GM23338 (cell line): ENCODE measurements around the gene ABL2. TPM values are rescaled to one million over a fixed set of nuclear protein-coding genes. Genes with fewer than 3 reads are reported as not detected.
A peak's percentile ranks its signal among the peaks of the same experiment; 100 is the strongest.

ENCODE experiments used
- ATAC-seq: fragments of 200-7000 bp; cut with Tn5 transposase; 3 replicates; pipeline ENCODE4 v1.9.1; 2020
- DNase-seq: peaks from one replicate; pipeline ENCODE4 v3.0.0-alpha.2; 2015; ENCODE audit warnings: low spot score
- H2AFZ ChIP-seq: fragments of 200-600 bp; sonication (generic); 2 replicates; pipeline ENCODE4 v1.8.0; 2016; ENCODE audit warnings: antibody characterized with exemption, mild to moderate bottlenecking, moderate library complexity
- H3F3A ChIP-seq: fragments of 200-600 bp; sonication (generic); replicated peaks from 2 replicates; pipeline ENCODE4 v1.8.0; 2017; ENCODE audit warnings: antibody characterized with exemption, mixed run types, low read depth
- H3K27ac ChIP-seq: fragments of 200-600 bp; sonication (generic); 2 replicates; pipeline ENCODE4 v1.6.1; 2016; ENCODE audit warnings: low read depth
- H3K27me3 ChIP-seq: fragments of 200-600 bp; sonication (generic); 2 replicates; pipeline ENCODE4 v1.8.0; 2016; ENCODE audit warnings: mild to moderate bottlenecking, mixed run types, moderate library complexity; ENCODE audit not compliant: insufficient read depth
- H3K36me3 ChIP-seq: fragments of 200-600 bp; sonication (generic); 2 replicates; pipeline ENCODE4 v1.8.0; 2016; ENCODE audit warnings: mild to moderate bottlenecking; ENCODE audit not compliant: insufficient read depth
- H3K4me1 ChIP-seq: fragments of 200-600 bp; sonication (generic); 2 replicates; pipeline ENCODE4 v1.8.0; 2016; ENCODE audit warnings: mild to moderate bottlenecking, moderate library complexity; ENCODE audit not compliant: insufficient read depth
- H3K4me2 ChIP-seq: fragments of 200-600 bp; sonication (generic); 2 replicates; pipeline ENCODE4 v1.7.1; 2017; ENCODE audit warnings: mixed run types
- H3K4me3 ChIP-seq: fragments of 200-600 bp; sonication (generic); 2 replicates; pipeline ENCODE4 v1.6.1; 2016; ENCODE audit warnings: mixed run types
- H3K79me2 ChIP-seq: fragments of 200-600 bp; sonication (generic); replicated peaks from 2 replicates; pipeline ENCODE4 v1.8.0; 2017; ENCODE audit warnings: mild to moderate bottlenecking; ENCODE audit not compliant: insufficient read depth
- H3K9me2 ChIP-seq: fragments of 200-600 bp; sonication (generic); 2 replicates; pipeline ENCODE4 v1.8.0; 2017; ENCODE audit not compliant: insufficient read depth
- H4K20me1 ChIP-seq: fragments of 200-600 bp; sonication (generic); replicated peaks from 2 replicates; pipeline ENCODE4 v1.8.0; 2017; ENCODE audit warnings: mild to moderate bottlenecking; ENCODE audit not compliant: insufficient read depth
- H3K27ac Mint-ChIP-seq: 2 replicates; pipeline ENCODE4 v1.8.0; 2020; ENCODE audit warnings: inconsistent platforms, mild to moderate bottlenecking, moderate library complexity, mixed read lengths
- H3K27me3 Mint-ChIP-seq: 3 replicates; pipeline ENCODE4 v1.8.0; 2022; ENCODE audit warnings: low read depth, mild to moderate bottlenecking, moderate library complexity, mixed read lengths, inconsistent platforms; ENCODE audit not compliant: insufficient read depth, poor library complexity
- H3K36me3 Mint-ChIP-seq: 3 replicates; pipeline ENCODE4 v1.8.0; 2021; ENCODE audit warnings: low read depth, mild to moderate bottlenecking, inconsistent platforms, moderate library complexity, mixed read lengths
- H3K4me1 Mint-ChIP-seq: 3 replicates; pipeline ENCODE4 v1.8.0; 2020; ENCODE audit warnings: mild to moderate bottlenecking, inconsistent platforms, mixed read lengths
- H3K4me3 Mint-ChIP-seq: 3 replicates; pipeline ENCODE4 v1.8.0; 2021; ENCODE audit warnings: moderate library complexity, mild to moderate bottlenecking, inconsistent platforms, mixed read lengths
- H3K9me3 Mint-ChIP-seq: 3 replicates; pipeline ENCODE4 v1.8.0; 2020; ENCODE audit warnings: moderate library complexity, mild to moderate bottlenecking, inconsistent platforms, mixed read lengths
- CREB1 ChIP-seq: fragments of 250-450 bp; sonication (Bioruptor Pico); IDR thresholded peaks from 2 replicates; pipeline ENCODE4 v1.5.0; 2020; ENCODE audit warnings: low read depth, mild to moderate bottlenecking, moderate library complexity
- ETS1 ChIP-seq: IDR thresholded peaks from 2 replicates; pipeline ENCODE4 v1.6.1; 2016; ENCODE audit warnings: antibody characterized with exemption
- EZH2 ChIP-seq: fragments of 200-600 bp; sonication (generic); IDR thresholded peaks from one replicate; pipeline ENCODE4 v1.8.0; 2017; ENCODE audit warnings: antibody characterized with exemption, mild to moderate bottlenecking, low read depth; ENCODE audit not compliant: unreplicated experiment
- JUNB ChIP-seq: IDR thresholded peaks from one replicate; pipeline ENCODE4 v1.6.1; 2016; ENCODE audit warnings: antibody characterized with exemption; ENCODE audit not compliant: unreplicated experiment
- NANOG ChIP-seq: IDR thresholded peaks from 2 replicates; pipeline ENCODE4 v1.6.1; 2016; ENCODE audit warnings: antibody characterized with exemption, borderline replicate concordance
- POLR2AphosphoS5 ChIP-seq: IDR thresholded peaks from 2 replicates; pipeline ENCODE4 v1.6.1; 2016; ENCODE audit warnings: antibody characterized with exemption, low read depth
- STAT1 ChIP-seq: IDR thresholded peaks from one replicate; pipeline ENCODE4 v1.6.1; 2016; ENCODE audit warnings: antibody characterized with exemption; ENCODE audit not compliant: unreplicated experiment
- ZNF114 ChIP-seq: fragments of 250-450 bp; sonication (Bioruptor Pico); IDR thresholded peaks from 2 replicates; pipeline ENCODE4 v1.5.0; 2020; ENCODE audit warnings: mild to moderate bottlenecking, moderate library complexity
- ZNF331 ChIP-seq: fragments of 250-450 bp; sonication (Bioruptor Pico); IDR thresholded peaks from 2 replicates; pipeline ENCODE4 v1.5.0; 2020; ENCODE audit warnings: low read depth, mild to moderate bottlenecking, moderate library complexity
- polyA plus RNA-seq: library from polyadenylated mRNA; unstranded; fragments of >200 nt; fragmentation: Nextera tagmentation; extraction: Ambion mirVana; gene quantifications from 2 replicates; pipeline ENCODE4 v1.2.1, GENCODE V29; 2016
- total RNA-seq: library from RNA; depleted of rRNA; stranded (reverse); fragments of >200 nt; shearing (Covaris generic); gene quantifications from 2 replicates; pipeline ENCODE4 v1.2.3, GENCODE V29; 2014
- TF ChIP-seq, protein P1 (sequence below): IDR thresholded peaks from one replicate; pipeline ENCODE4 v1.6.1; 2018; ENCODE audit warnings: antibody characterized with exemption; ENCODE audit not compliant: unreplicated experiment
- TF ChIP-seq, protein P2 (sequence below): fragments of 250-450 bp; sonication (Bioruptor Pico); IDR thresholded peaks from 2 replicates; pipeline ENCODE4 v1.5.0; 2020; ENCODE audit warnings: mild to moderate bottlenecking, moderate library complexity

ABL2 gene
- total and polyA plus RNA-seq, 2 experiments from 2014 or later: 5.8 to 22.7 TPM

GRCh38 chr1:179143322-179143721, 86.2 kb downstream of the ABL2 start:
- no peak for ATAC-seq
- no peaks in the 10 kb centered on the region for H3K9me2 ChIP-seq
- H2AFZ ChIP-seq: no peak overlapping the region
- peaks cover 26% of the 10 kb centered on the region for H3K36me3 Mint-ChIP-seq
- no peaks in the 10 kb centered on the region; the same call in 1 of the 2 replicates for H3K36me3 ChIP-seq
- H3K4me3 ChIP-seq: no peak overlapping the region
- H3K27ac ChIP-seq: no peak overlapping the region; the same call in 1 of the 2 replicates
- H3F3A ChIP-seq: no peaks in the 10 kb centered on the region
- peaks cover 18% of the 10 kb centered on the region for H3K9me3 Mint-ChIP-seq
- H3K4me2 ChIP-seq: no peak overlapping the region
- DNase-seq: no peak
- TF ChIP-seq JUNB (no peak), NANOG (no peak)
- peaks cover 13% of the 10 kb centered on the region for H3K4me1 Mint-ChIP-seq
- H3K4me3 Mint-ChIP-seq: no peak overlapping the region
- H3K4me1 ChIP-seq: peaks cover 19% of the 10 kb centered on the region
- H3K27ac Mint-ChIP-seq: no peak overlapping the region
- H3K27me3 Mint-ChIP-seq: peaks cover 2% of the 10 kb centered on the region
- H4K20me1 ChIP-seq: no peaks in the 10 kb centered on the region
- H3K79me2 ChIP-seq: peaks cover 56% of the 10 kb centered on the region
- no peaks in the 10 kb centered on the region for H3K27me3 ChIP-seq

GRCh38 chr1:179142889-179143299, 86.6 kb downstream of the ABL2 start:
- Histone ChIP-seq H3K4me1 (peaks cover 19% of the 10 kb centered on the region), H3K4me2 (no peak overlapping the region), H3K27me3 (no peaks in the 10 kb centered on the region), H3K36me3 (no peaks in the 10 kb centered on the region; the same call in 1 of the 2 replicates), H3K9me2 (no peaks in the 10 kb centered on the region), H3K79me2 (peaks cover 56% of the 10 kb centered on the region), H4K20me1 (no peaks in the 10 kb centered on the region), H3F3A (no peaks in the 10 kb centered on the region), H3K4me3 (no peak overlapping the region), H3K27ac (peak overlapping the region; percentile 48; the same call in 1 of the 2 replicates), H2AFZ (no peak overlapping the region)
- Mint-ChIP-seq H3K4me1 (peaks cover 13% of the 10 kb centered on the region), H3K27ac (no peak overlapping the region), H3K36me3 (peaks cover 28% of the 10 kb centered on the region), H3K9me3 (peaks cover 22% of the 10 kb centered on the region), H3K4me3 (no peak overlapping the region), H3K27me3 (peaks cover 2% of the 10 kb centered on the region)
- DNase-seq: no peak
- ATAC-seq: no peak
- TF ChIP-seq ZNF331 (CRISPR knock-in tag): no peak
- TF ChIP-seq CREB1: no peak
- no peak for TF ChIP-seq STAT1
- TF ChIP-seq, protein P1, sequence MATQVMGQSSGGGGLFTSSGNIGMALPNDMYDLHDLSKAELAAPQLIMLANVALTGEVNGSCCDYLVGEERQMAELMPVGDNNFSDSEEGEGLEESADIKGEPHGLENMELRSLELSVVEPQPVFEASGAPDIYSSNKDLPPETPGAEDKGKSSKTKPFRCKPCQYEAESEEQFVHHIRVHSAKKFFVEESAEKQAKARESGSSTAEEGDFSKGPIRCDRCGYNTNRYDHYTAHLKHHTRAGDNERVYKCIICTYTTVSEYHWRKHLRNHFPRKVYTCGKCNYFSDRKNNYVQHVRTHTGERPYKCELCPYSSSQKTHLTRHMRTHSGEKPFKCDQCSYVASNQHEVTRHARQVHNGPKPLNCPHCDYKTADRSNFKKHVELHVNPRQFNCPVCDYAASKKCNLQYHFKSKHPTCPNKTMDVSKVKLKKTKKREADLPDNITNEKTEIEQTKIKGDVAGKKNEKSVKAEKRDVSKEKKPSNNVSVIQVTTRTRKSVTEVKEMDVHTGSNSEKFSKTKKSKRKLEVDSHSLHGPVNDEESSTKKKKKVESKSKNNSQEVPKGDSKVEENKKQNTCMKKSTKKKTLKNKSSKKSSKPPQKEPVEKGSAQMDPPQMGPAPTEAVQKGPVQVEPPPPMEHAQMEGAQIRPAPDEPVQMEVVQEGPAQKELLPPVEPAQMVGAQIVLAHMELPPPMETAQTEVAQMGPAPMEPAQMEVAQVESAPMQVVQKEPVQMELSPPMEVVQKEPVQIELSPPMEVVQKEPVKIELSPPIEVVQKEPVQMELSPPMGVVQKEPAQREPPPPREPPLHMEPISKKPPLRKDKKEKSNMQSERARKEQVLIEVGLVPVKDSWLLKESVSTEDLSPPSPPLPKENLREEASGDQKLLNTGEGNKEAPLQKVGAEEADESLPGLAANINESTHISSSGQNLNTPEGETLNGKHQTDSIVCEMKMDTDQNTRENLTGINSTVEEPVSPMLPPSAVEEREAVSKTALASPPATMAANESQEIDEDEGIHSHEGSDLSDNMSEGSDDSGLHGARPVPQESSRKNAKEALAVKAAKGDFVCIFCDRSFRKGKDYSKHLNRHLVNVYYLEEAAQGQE: no peak
- no peak for TF ChIP-seq NANOG
- no peak for TF ChIP-seq ZNF114 (CRISPR knock-in tag)
- TF ChIP-seq, protein P2, sequence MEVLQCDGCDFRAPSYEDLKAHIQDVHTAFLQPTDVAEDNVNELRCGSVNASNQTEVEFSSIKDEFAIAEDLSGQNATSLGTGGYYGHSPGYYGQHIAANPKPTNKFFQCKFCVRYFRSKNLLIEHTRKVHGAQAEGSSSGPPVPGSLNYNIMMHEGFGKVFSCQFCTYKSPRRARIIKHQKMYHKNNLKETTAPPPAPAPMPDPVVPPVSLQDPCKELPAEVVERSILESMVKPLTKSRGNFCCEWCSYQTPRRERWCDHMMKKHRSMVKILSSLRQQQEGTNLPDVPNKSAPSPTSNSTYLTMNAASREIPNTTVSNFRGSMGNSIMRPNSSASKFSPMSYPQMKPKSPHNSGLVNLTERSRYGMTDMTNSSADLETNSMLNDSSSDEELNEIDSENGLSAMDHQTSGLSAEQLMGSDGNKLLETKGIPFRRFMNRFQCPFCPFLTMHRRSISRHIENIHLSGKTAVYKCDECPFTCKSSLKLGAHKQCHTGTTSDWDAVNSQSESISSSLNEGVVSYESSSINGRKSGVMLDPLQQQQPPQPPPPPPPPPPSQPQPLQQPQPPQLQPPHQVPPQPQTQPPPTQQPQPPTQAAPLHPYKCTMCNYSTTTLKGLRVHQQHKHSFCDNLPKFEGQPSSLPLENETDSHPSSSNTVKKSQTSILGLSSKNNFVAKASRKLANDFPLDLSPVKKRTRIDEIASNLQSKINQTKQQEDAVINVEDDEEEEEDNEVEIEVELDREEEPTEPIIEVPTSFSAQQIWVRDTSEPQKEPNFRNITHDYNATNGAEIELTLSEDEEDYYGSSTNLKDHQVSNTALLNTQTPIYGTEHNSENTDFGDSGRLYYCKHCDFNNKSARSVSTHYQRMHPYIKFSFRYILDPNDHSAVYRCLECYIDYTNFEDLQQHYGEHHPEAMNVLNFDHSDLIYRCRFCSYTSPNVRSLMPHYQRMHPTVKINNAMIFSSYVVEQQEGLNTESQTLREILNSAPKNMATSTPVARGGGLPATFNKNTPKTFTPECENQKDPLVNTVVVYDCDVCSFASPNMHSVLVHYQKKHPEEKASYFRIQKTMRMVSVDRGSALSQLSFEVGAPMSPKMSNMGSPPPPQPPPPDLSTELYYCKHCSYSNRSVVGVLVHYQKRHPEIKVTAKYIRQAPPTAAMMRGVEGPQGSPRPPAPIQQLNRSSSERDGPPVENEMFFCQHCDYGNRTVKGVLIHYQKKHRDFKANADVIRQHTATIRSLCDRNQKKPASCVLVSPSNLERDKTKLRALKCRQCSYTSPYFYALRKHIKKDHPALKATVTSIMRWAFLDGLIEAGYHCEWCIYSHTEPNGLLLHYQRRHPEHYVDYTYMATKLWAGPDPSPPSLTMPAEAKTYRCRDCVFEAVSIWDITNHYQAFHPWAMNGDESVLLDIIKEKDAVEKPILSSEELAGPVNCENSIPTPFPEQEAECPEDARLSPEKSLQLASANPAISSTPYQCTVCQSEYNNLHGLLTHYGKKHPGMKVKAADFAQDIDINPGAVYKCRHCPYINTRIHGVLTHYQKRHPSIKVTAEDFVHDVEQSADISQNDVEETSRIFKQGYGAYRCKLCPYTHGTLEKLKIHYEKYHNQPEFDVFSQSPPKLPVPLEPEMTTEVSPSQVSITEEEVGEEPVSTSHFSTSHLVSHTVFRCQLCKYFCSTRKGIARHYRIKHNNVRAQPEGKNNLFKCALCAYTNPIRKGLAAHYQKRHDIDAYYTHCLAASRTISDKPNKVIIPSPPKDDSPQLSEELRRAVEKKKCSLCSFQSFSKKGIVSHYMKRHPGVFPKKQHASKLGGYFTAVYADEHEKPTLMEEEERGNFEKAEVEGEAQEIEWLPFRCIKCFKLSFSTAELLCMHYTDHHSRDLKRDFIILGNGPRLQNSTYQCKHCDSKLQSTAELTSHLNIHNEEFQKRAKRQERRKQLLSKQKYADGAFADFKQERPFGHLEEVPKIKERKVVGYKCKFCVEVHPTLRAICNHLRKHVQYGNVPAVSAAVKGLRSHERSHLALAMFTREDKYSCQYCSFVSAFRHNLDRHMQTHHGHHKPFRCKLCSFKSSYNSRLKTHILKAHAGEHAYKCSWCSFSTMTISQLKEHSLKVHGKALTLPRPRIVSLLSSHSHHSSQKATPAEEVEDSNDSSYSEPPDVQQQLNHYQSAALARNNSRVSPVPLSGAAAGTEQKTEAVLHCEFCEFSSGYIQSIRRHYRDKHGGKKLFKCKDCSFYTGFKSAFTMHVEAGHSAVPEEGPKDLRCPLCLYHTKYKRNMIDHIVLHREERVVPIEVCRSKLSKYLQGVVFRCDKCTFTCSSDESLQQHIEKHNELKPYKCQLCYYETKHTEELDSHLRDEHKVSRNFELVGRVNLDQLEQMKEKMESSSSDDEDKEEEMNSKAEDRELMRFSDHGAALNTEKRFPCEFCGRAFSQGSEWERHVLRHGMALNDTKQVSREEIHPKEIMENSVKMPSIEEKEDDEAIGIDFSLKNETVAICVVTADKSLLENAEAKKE (CRISPR knock-in tag): no peak
- no peak for TF ChIP-seq EZH2
- TF ChIP-seq JUNB: no peak
- TF ChIP-seq ETS1: no peak
- no peak for TF ChIP-seq POLR2AphosphoS5
